Measurements from ENCODE around the gene TRAPPC2L.

DNA sequence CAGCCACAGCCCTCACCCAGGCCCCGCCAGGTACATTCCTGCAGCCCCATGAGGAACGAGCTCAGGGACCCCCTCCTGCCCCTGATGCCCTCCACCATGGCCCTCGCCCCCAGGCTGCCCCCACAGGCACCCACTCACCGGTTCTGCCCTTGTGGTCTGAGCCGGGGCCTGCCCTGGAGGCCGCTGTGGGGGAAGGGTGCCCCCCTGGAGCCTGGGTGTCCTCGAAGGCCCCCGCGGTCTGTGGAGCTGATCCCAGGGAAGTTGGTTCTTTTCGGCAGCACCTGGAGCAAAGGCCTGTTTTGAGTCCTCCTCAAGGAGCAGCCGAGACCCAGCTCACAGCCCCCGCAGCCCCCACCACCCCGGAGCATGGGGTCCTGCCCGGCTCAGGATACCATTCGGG lies 7.2 kb downstream of the TRAPPC2L start:
- TF ChIP-seq, protein P1, sequence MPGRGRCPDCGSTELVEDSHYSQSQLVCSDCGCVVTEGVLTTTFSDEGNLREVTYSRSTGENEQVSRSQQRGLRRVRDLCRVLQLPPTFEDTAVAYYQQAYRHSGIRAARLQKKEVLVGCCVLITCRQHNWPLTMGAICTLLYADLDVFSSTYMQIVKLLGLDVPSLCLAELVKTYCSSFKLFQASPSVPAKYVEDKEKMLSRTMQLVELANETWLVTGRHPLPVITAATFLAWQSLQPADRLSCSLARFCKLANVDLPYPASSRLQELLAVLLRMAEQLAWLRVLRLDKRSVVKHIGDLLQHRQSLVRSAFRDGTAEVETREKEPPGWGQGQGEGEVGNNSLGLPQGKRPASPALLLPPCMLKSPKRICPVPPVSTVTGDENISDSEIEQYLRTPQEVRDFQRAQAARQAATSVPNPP (CRISPR knock-in tag; IDR thresholded peaks at IDR 0.05), result no peak
- TF ChIP-seq, protein P2, sequence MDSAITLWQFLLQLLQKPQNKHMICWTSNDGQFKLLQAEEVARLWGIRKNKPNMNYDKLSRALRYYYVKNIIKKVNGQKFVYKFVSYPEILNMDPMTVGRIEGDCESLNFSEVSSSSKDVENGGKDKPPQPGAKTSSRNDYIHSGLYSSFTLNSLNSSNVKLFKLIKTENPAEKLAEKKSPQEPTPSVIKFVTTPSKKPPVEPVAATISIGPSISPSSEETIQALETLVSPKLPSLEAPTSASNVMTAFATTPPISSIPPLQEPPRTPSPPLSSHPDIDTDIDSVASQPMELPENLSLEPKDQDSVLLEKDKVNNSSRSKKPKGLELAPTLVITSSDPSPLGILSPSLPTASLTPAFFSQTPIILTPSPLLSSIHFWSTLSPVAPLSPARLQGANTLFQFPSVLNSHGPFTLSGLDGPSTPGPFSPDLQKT (CRISPR knock-in tag; IDR thresholded peaks at IDR 0.05; ENCODE audit: borderline replicate concordance), result no peak
- no peak for TF ChIP-seq HNF4G (IDR thresholded peaks at IDR 0.05; ENCODE audit: borderline replicate concordance, low read depth, low read length)
- no peak for TF ChIP-seq HNF4G (CRISPR knock-in tag; IDR thresholded peaks at IDR 0.05; ENCODE audit: borderline replicate concordance, low read depth)
- no peak for TF ChIP-seq NFYB (CRISPR knock-in tag; IDR thresholded peaks at IDR 0.05)
- TF ChIP-seq EP300 (IDR thresholded peaks at IDR 0.05; ENCODE audit: low read depth in 2 of 2, low read length in 2 of 2), result no peak
- no peak for TF ChIP-seq EP300 (CRISPR knock-in tag; IDR thresholded peaks at IDR 0.05; ENCODE audit: borderline replicate concordance)
- TF ChIP-seq, protein P3, sequence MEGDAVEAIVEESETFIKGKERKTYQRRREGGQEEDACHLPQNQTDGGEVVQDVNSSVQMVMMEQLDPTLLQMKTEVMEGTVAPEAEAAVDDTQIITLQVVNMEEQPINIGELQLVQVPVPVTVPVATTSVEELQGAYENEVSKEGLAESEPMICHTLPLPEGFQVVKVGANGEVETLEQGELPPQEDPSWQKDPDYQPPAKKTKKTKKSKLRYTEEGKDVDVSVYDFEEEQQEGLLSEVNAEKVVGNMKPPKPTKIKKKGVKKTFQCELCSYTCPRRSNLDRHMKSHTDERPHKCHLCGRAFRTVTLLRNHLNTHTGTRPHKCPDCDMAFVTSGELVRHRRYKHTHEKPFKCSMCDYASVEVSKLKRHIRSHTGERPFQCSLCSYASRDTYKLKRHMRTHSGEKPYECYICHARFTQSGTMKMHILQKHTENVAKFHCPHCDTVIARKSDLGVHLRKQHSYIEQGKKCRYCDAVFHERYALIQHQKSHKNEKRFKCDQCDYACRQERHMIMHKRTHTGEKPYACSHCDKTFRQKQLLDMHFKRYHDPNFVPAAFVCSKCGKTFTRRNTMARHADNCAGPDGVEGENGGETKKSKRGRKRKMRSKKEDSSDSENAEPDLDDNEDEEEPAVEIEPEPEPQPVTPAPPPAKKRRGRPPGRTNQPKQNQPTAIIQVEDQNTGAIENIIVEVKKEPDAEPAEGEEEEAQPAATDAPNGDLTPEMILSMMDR (CRISPR knock-in tag; IDR thresholded peaks at IDR 0.05), result no peak
- no peak for TF ChIP-seq ZSCAN29 (CRISPR knock-in tag; conservative IDR thresholded peaks at IDR 0.05)
- TF ChIP-seq NR2C2 (CRISPR knock-in tag; IDR thresholded peaks at IDR 0.05; ENCODE audit: borderline replicate concordance), result no peak

Measured in HepG2 (cell line).